Breast epithelium (tissue), 3 donors: ENCODE results near the gene KPTN.

Experiments
- CTCF ChIP-seq, 3 donors: fragments of 450-650 bp; IDR thresholded peaks; one replicate each; pipeline ENCODE4 v1.5.1; 2016 to 2017; ENCODE audit warnings: antibody characterized with exemption in 3 of 3, mild to moderate bottlenecking in 3 of 3, moderate library complexity in 3 of 3
- POLR2A ChIP-seq: fragments of 450-650 bp; IDR thresholded peaks from one replicate; pipeline ENCODE4 v1.6.1; 2016; ENCODE audit warnings: antibody characterized with exemption, mild to moderate bottlenecking, moderate library complexity

- no peak for TF ChIP-seq CTCF (IDR thresholded peaks at IDR 0.05)
- no peak for TF ChIP-seq POLR2A
Measured at GRCh38 chr19:47498561-47498960, 14.5 kb upstream of the KPTN start.
